Sigmoid colon (tissue), 7 donors: Measurements from ENCODE around the gene NHS. TPM values are rescaled to one million over a fixed set of nuclear protein-coding genes. Genes with fewer than 3 reads are reported as not detected.
"Not testable (repeated sequence)": the region's sequence is repeated elsewhere in the genome, so short reads cannot be mapped to it uniquely, and the experiment has no call there.

Source experiments
- DNase-seq: peaks from one replicate; pipeline ENCODE4 v3.0.0-alpha.2; 2019
- H3K27ac ChIP-seq, 4 donors: fragments of 200-600 bp; sonication (generic); one replicate each; pipeline ENCODE4 v1.5.1; 2016 to 2019; ENCODE audit warnings: mild to moderate bottlenecking in 1 of 4
- H3K27me3 ChIP-seq, 3 donors: fragments of 200-600 bp; sonication (generic); one replicate each; pipeline ENCODE4 v1.5.1; 2019; ENCODE audit warnings: mild to moderate bottlenecking in 1 of 3
- H3K36me3 ChIP-seq, 4 donors: fragments of 200-600 bp; sonication (generic); one replicate each; pipeline ENCODE4 v1.5.1; 2016 to 2019
- H3K4me1 ChIP-seq, 4 donors: fragments of 200-600 bp; sonication (generic); one replicate each; pipeline ENCODE4 v1.5.1; 2017 to 2019
- H3K4me3 ChIP-seq, 4 donors: fragments of 200-600 bp; sonication (generic); one replicate each; pipeline ENCODE4 v1.5.1; 2017 to 2019; ENCODE audit warnings: mild to moderate bottlenecking in 2 of 4, moderate library complexity in 1 of 4
- H3K9me3 ChIP-seq, 4 donors: fragments of 200-600 bp in 3 of 4; sonication (generic) in 3 of 4; one replicate each; pipeline versions ENCODE4 v1.5.1 to v1.6.1; 2013 to 2019
- EP300 ChIP-seq, 4 donors: sonication (generic); formaldehyde crosslinking; IDR thresholded peaks; one replicate each; pipeline ENCODE4 v1.6.1; 2017; ENCODE audit warnings: antibody characterized with exemption in 4 of 4
- POLR2A ChIP-seq, 2 donors: fragments of 450-650 bp; IDR thresholded peaks; one replicate each; pipeline ENCODE4 v1.6.1; 2016; ENCODE audit warnings: antibody characterized with exemption in 2 of 2, mild to moderate bottlenecking in 2 of 2, moderate library complexity in 2 of 2
- POLR2AphosphoS5 ChIP-seq, 4 donors: sonication (generic); formaldehyde crosslinking; IDR thresholded peaks; one replicate each; pipeline ENCODE4 v1.6.1; 2017; ENCODE audit warnings: antibody characterized with exemption in 4 of 4
- WGBS, 2 donors: extraction: QIAGEN DNeasy Blood & Tissue Kit; methylation state at CpG; one replicate each; pipeline ENCODE4 v1.1.7; 2013; 5-methylcytosine and 5-hydroxymethylcytosine counted together
- intact Hi-C: fragments of 100-400 bp; cut with DNase I; formaldehyde crosslinking; loops from one replicate; pipeline ENCODE4 v1.15.1; 2023
- polyA plus RNA-seq, 3 donors: library from polyadenylated mRNA; stranded (reverse); fragments of 200-250 nt; gene quantifications; one replicate each; pipeline ENCODE4 v1.2.3, GENCODE V29; 2013
- total RNA-seq, 4 donors: library from RNA; depleted of rRNA; stranded (reverse); fragments of >200 nt; gene quantifications; one replicate each; pipeline ENCODE4 v1.1.0, GENCODE V29; 2016
- TF ChIP-seq, protein P1 (sequence below), 4 experiments: fragments of 450-650 bp in 3 of 4; fragments of 200-600 bp in 1 of 4; IDR thresholded peaks; one replicate each; pipeline ENCODE4 v1.5.1; 2016 to 2019; ENCODE audit warnings: antibody characterized with exemption in 4 of 4, mild to moderate bottlenecking in 3 of 4, moderate library complexity in 2 of 4
- donor health status: healthy with polysubstance abuse.
- donor health status: Bipolar disorder and iron deficiency.
- donor health status: healthy.

Gene NHS
- total and polyA plus RNA-seq, 7 donors, result under 0.01 to 22.7 (median 9.3) TPM

- H3K27me3 ChIP-seq, result no peaks in the 10 kb centered on the region
- DNase-seq, result peak; percentile 66
- WGBS, 2 donors, result 61 to 80% methylated on average over 8 of the region's 8 CpGs
- H3K36me3 ChIP-seq, result no peaks in the 10 kb centered on the region
- H3K4me1 ChIP-seq, result peaks cover 0 to 15% (median 2%) of the 10 kb centered on the region in 4 donors
- no peaks in the 10 kb centered on the region for H3K9me3 ChIP-seq
- peak overlapping the region; percentile 49 to 76 (median 62) for H3K27ac ChIP-seq
- no peak overlapping the region for H3K4me3 ChIP-seq
- intact Hi-C loops, result no loop called here
- TF ChIP-seq EP300 (IDR thresholded peaks at IDR 0.05), result no peak
- TF ChIP-seq POLR2AphosphoS5 (IDR thresholded peaks at IDR 0.05), result no peak
- TF ChIP-seq, protein P1, sequence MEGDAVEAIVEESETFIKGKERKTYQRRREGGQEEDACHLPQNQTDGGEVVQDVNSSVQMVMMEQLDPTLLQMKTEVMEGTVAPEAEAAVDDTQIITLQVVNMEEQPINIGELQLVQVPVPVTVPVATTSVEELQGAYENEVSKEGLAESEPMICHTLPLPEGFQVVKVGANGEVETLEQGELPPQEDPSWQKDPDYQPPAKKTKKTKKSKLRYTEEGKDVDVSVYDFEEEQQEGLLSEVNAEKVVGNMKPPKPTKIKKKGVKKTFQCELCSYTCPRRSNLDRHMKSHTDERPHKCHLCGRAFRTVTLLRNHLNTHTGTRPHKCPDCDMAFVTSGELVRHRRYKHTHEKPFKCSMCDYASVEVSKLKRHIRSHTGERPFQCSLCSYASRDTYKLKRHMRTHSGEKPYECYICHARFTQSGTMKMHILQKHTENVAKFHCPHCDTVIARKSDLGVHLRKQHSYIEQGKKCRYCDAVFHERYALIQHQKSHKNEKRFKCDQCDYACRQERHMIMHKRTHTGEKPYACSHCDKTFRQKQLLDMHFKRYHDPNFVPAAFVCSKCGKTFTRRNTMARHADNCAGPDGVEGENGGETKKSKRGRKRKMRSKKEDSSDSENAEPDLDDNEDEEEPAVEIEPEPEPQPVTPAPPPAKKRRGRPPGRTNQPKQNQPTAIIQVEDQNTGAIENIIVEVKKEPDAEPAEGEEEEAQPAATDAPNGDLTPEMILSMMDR (IDR thresholded peaks at IDR 0.05), result no peak
- TF ChIP-seq POLR2A (IDR thresholded peaks at IDR 0.05), result no peak
Observed at GRCh38 chrX:17567187-17567586, 192.2 kb downstream of the NHS start.

GRCh38 chrX:17567821-17568220 lies 192.8 kb downstream of the NHS start:
- intact Hi-C loops, result no loop called here
- no peaks in the 10 kb centered on the region for H3K9me3 ChIP-seq
- WGBS, 2 donors, result 44 to 63% methylated on average over 2 of the region's 2 CpGs
- peaks cover 0 to 15% (median 2%) of the 10 kb centered on the region in 4 donors for H3K4me1 ChIP-seq
- no peaks in the 10 kb centered on the region for H3K27me3 ChIP-seq
- no peak for DNase-seq
- H3K36me3 ChIP-seq, result no peaks in the 10 kb centered on the region
- H3K27ac ChIP-seq, result peak overlapping the region; percentile 49 to 76 (median 62)
- TF ChIP-seq, protein P1 (IDR thresholded peaks at IDR 0.05), result no peak
- no peak for TF ChIP-seq POLR2AphosphoS5 (IDR thresholded peaks at IDR 0.05)
- no peak for TF ChIP-seq EP300 (IDR thresholded peaks at IDR 0.05)
- TF ChIP-seq POLR2A (IDR thresholded peaks at IDR 0.05), result no peak
- H3K4me3 ChIP-seq, result no peak overlapping the region

DNA sequence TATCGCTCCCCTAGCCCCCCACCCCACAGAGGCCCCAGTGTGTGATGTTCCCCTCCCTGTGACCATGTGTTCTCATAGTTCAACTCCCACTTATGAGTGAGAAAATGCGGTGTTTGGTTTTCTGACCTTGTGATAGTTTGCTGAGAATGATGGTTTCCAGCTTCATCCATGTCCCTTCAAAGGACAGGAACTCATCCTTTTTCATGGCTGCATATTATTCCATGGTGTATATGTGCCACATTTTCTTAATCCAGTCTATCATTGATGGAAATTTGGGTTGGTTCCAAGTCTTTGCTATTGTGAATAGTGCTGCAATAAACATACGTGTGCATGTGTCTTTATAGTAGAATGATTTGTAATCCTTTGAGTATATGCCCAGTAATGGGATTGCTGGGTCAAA lies 193.8 kb downstream of the NHS start:
- H3K27ac ChIP-seq, intact Hi-C loops, H3K9me3 ChIP-seq, H3K36me3 ChIP-seq, H3K4me3 ChIP-seq, H3K27me3 ChIP-seq, DNase-seq: not testable (repeated sequence)
- peaks cover 0 to 15% (median 2%) of the 10 kb centered on the region in 4 donors for H3K4me1 ChIP-seq
- WGBS, 2 donors, result 91 to 92% methylated on average over 3 of the region's 3 CpGs

DNA sequence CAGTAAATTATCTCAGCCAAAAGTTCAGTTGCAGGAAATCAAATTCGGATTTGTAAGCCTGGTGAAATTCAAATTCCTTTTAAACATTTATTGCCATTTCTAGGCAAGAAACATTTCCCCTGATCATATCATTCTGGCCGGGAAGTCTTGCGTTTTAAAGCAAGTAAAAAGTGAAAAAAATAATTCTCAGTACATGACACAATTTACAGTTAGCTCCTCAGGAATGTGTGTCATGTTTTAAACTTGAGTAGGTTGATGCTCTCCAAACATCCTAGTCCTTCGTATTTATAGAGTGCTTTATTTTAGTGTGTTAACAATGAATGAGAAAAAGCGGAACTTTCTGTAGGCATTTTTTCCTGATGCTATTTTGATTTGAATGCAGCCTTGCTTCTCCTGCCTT lies 204.0 kb downstream of the NHS start:
- DNase-seq, result no peak
- Histone ChIP-seq H3K9me3 (no peaks in the 10 kb centered on the region), H3K27me3 (no peaks in the 10 kb centered on the region), H3K27ac (peak overlapping the region in 2 of 4 donors; percentile 47 to 52), H3K4me1 (peaks cover 0 to 37% (median 18%) of the 10 kb centered on the region in 4 donors), H3K36me3 (no peaks in the 10 kb centered on the region), H3K4me3 (no peak overlapping the region)
- intact Hi-C loops, result no loop called here
- 74 to 85% methylated on average over 5 of the region's 5 CpGs for WGBS, 2 donors
- peak in 1 of 4 donors; percentile 23 for TF ChIP-seq POLR2AphosphoS5 (IDR thresholded peaks at IDR 0.05)
- no peak for TF ChIP-seq EP300 (IDR thresholded peaks at IDR 0.05)

DNA sequence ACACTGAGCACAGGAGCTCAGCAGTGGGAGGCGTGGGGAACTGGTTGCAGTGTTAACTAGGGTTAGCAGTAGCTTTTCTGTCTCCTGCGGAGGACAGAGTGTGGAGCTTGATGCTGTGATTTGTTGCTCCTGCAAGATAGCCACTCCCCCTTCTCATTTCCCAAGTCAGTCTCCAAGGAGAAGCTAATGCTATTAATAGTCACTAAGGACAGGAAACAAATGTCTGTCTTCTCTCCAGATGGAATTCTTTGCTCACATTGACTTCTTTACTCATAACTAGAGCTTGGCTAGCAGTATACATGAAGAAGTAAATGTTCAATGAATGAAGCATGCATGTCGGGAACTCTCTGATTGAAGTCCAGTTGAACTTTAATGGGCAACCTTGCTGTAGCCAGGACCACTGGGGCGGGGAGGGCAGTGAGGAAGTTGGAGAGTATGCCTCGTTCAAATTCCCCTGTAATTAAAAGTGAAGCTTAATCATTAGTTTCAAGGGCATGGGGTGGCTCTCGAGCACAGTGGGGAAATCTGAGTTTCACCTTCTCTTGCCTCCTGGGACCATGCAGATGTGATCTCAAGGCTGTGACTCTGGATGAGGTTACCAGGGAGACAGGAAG lies 205.6 kb downstream of the NHS start:
- TF ChIP-seq EP300 (IDR thresholded peaks at IDR 0.05) (peak in 1 of 4 donors; percentile 13), POLR2A (IDR thresholded peaks at IDR 0.05) (no peak), POLR2AphosphoS5 (IDR thresholded peaks at IDR 0.05) (peak in 3 of 4 donors; percentile 58 to 66 (median 60))
- TF ChIP-seq, protein P1 (IDR thresholded peaks at IDR 0.05), result no peak
- Histone ChIP-seq H3K27me3 (no peaks in the 10 kb centered on the region), H3K27ac (peak overlapping the region in 2 of 4 donors; percentile 52 to 67), H3K4me1 (peaks cover 0 to 37% (median 18%) of the 10 kb centered on the region in 4 donors), H3K4me3 (no peak overlapping the region), H3K36me3 (no peaks in the 10 kb centered on the region), H3K9me3 (no peaks in the 10 kb centered on the region)
- peak; percentile 69 for DNase-seq
- intact Hi-C loops, result no loop called here
- 63 to 73% methylated on average over 6 of the region's 6 CpGs for WGBS, 2 donors

- TF ChIP-seq POLR2AphosphoS5 (IDR thresholded peaks at IDR 0.05) (peak in 3 of 4 donors; percentile 45 to 56 (median 46)), POLR2A (IDR thresholded peaks at IDR 0.05) (no peak)
- peak overlapping the region; percentile 15 to 67 (median 37) for H3K27ac ChIP-seq
- 57 to 71% methylated on average over 5 of the region's 5 CpGs for WGBS, 2 donors
Observed at GRCh38 chrX:17581641-17582040, 206.6 kb downstream of the NHS start.

More at GRCh38 chrX:17581641-17582040, 206.6 kb downstream of the NHS start:
- H3K27me3 ChIP-seq, result no peaks in the 10 kb centered on the region
- H3K36me3 ChIP-seq, result no peaks in the 10 kb centered on the region
- H3K9me3 ChIP-seq, result no peaks in the 10 kb centered on the region
- intact Hi-C loops, result no loop called here
- H3K4me3 ChIP-seq, result no peak overlapping the region
- peaks cover 0 to 33% (median 18%) of the 10 kb centered on the region in 4 donors for H3K4me1 ChIP-seq
- DNase-seq, result no peak
